ENCODE measurements around the gene PITX3.
"Not testable (repeated sequence)": the region's sequence is repeated elsewhere in the genome, so short reads cannot be mapped to it uniquely, and the experiment has no call there.

PITX3 gene

DNA sequence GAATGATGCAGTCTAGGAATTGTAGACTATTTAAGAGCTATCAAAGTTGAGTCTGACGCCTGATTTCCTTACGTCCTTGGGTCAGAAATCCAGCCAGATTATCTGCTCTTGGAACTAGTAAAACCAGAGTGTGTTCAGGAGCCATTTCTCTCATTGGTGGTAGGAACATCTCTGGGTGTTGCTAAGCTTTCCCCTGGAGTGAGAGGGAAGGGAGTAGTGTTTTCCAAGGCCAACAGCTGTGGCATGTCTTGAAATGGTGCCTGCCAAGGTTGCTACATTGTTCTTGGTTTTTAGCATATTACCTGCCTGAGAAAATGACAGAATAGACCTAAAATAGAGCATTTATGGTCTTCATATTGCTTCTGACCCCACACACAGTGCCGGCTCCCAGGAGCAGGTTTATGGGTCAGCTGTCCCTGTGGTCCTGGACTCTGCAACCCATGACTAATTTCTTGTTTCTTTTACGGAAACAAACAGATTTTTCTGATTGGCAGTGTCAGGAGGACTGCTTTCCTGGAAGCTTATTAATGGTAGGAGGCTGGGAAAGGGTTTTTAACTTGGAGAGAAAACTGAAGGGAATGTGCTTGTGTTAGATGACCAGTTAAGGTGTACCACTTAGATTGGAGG, 21.5 kb upstream of the PITX3 start:
- H3K4me3 ChIP-seq (ENCODE audit: low read length) = no peak overlapping the region
- DNase-seq (ENCODE audit: low read depth) = no peak
- TF ChIP-seq, protein P1, sequence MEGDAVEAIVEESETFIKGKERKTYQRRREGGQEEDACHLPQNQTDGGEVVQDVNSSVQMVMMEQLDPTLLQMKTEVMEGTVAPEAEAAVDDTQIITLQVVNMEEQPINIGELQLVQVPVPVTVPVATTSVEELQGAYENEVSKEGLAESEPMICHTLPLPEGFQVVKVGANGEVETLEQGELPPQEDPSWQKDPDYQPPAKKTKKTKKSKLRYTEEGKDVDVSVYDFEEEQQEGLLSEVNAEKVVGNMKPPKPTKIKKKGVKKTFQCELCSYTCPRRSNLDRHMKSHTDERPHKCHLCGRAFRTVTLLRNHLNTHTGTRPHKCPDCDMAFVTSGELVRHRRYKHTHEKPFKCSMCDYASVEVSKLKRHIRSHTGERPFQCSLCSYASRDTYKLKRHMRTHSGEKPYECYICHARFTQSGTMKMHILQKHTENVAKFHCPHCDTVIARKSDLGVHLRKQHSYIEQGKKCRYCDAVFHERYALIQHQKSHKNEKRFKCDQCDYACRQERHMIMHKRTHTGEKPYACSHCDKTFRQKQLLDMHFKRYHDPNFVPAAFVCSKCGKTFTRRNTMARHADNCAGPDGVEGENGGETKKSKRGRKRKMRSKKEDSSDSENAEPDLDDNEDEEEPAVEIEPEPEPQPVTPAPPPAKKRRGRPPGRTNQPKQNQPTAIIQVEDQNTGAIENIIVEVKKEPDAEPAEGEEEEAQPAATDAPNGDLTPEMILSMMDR (IDR thresholded peaks at IDR 0.05; ENCODE audit: insufficient read depth, low read depth, low read length, missing control alignments) = no peak

DNA sequence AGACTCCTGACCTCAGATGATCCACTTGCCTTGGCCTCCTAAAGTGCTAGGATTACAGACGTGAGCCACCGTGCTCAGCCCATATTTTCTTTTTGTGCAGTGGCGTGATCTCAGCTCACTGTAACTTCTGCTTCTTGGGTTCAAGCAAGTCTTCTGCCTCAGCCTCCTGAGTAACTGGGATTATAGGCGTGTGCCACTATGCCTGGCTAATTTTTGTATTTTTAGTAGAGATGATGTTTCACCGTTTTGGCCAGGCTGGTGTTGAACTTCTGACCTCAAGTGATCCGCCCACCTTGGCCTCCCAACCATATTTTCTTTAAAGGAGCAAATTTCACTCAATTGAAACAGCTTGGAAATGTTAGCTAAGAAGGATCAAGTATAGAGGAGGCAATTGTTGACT, 20.5 kb upstream of the PITX3 start:
- TF ChIP-seq, protein P1 (IDR thresholded peaks at IDR 0.05; ENCODE audit: insufficient read depth, low read depth, low read length, missing control alignments) = no peak
- no peak overlapping the region for H3K4me3 ChIP-seq (ENCODE audit: low read length)
- DNase-seq (ENCODE audit: low read depth) = no peak

DNA sequence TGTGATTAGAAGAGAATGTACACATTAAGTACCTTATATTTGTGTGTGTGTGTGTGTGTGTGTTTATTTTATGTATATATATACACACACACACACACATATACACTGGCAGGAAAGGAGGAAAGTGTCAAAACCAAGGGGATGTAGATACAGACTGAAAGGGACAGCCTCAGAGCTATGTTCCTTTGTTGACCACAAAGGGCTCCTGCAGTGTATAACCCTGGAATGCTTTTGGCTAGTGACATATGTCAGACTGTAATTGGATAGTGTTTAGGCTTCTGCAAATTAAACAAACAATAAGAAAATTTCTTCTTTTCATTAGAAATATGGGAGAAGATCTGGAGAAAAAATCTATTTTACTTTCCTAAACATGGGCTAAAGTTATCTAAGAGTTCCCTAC, 19.9 kb upstream of the PITX3 start:
- TF ChIP-seq, protein P1 (IDR thresholded peaks at IDR 0.05; ENCODE audit: insufficient read depth, low read depth, low read length, missing control alignments) = no peak
- H3K4me3 ChIP-seq (ENCODE audit: low read length) = no peak overlapping the region
- DNase-seq (ENCODE audit: low read depth) = no peak

DNA sequence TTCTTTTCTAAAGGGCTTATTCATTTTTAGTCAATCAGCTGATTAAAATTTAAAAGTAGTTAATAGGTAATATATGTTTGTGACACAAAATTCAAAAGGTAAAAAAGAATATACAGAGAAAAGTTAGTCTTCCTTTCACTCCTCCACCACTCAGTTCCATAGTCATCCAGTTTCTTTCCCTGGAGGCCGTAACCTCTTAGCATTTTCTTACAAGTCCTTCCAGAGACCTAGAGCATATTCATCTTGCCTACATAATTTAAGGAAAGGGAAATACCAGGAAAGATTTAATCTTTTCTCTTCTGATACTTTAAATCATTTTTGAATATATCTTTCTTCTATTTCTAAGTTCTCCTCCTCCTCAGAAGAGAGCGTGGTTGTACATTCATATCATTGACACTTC, 14.1 kb upstream of the PITX3 start:
- H3K4me3 ChIP-seq (ENCODE audit: low read length) = no peak overlapping the region
- TF ChIP-seq, protein P1 (IDR thresholded peaks at IDR 0.05; ENCODE audit: insufficient read depth, low read depth, low read length, missing control alignments) = no peak
- no peak for DNase-seq (ENCODE audit: low read depth)

DNA sequence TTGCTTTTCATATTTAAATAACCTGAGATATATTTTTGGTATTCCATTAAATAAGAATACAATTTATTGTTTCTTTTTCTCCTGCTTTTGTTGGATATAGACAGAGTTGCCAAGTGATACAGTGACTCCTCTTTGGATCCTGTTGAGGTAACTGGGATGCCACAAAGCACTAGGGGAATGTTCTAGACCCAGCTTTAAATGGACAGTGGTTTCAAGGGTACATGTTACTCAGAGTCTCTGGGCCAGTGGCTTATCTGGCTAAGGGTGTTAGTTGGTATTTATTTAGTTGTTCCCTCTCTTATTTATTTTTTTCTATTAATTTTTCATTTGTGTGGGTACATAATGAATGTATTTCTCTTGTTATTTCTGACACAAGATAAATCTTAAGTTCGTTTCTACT, 13.1 kb upstream of the PITX3 start:
- no peak overlapping the region for H3K4me3 ChIP-seq (ENCODE audit: low read length)
- TF ChIP-seq, protein P1 (IDR thresholded peaks at IDR 0.05; ENCODE audit: insufficient read depth, low read depth, low read length, missing control alignments) = no peak
- DNase-seq (ENCODE audit: low read depth) = no peak

DNA sequence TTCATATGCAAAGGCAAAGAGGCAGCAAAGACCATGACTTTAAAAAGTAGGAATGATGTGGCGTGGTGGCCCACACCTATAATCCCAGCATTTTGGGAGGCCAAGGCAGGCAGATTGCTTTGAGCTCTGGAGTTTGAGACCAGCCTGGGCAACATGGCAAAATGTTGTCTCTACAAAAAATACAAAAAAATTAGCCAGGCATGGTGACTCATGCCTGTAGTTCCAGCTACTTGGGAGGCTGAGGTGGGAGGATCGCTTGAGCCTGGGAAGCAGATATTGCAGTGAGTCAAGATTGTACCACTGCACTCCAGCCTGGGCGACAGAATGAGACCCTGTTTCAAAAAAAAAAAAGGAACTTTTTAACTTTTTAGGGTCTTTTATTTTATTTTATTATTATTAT, 11.2 kb upstream of the PITX3 start:
- not testable (repeated sequence) for DNase-seq (ENCODE audit: low read depth)

DNA sequence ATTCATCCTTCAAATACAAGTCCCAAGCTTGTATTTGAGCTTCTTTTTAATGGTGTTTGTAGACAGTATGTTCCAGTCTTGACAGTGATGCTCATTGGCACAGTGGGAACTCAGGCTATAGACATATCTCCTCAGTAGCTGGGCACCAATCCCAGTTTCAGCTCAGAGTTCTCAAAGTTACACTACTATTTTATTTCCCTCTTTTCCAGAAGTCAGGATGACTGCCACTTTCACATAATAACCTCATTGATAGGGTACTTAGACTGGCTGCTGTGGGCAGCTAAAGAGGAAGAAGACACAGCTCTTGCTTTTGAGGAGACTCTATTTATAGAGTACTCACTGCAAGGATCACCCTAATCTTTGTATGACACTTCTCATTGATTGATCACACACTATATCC, 6.4 kb upstream of the PITX3 start:
- H3K4me3 ChIP-seq (ENCODE audit: low read length) = no peak overlapping the region
- DNase-seq (ENCODE audit: low read depth) = no peak
- TF ChIP-seq, protein P1 (IDR thresholded peaks at IDR 0.05; ENCODE audit: insufficient read depth, low read depth, low read length, missing control alignments) = no peak

More for the DNA sequence above, 11.2 kb upstream of the PITX3 start:
- H3K4me3 ChIP-seq (ENCODE audit: low read length) = not testable (repeated sequence)
